Mucosa of stomach (tissue), 1 donor: ENCODE data around the gene LIME1.

Experiments
- H3K27me3 ChIP-seq: one replicate; pipeline ENCODE4 v1.7.0; 2013; ENCODE audit warnings: mild to moderate bottlenecking, low read length; ENCODE audit not compliant: control insufficient read depth, insufficient read depth
- H3K36me3 ChIP-seq: one replicate; pipeline ENCODE4 v1.7.0; 2013; ENCODE audit warnings: low read length; ENCODE audit not compliant: control insufficient read depth, insufficient read depth
- H3K4me1 ChIP-seq: one replicate; pipeline ENCODE4 v1.7.0; 2013; ENCODE audit warnings: mild to moderate bottlenecking, low read length; ENCODE audit not compliant: control insufficient read depth, insufficient read depth
- H3K4me3 ChIP-seq: one replicate; pipeline ENCODE4 v1.7.0; 2013; ENCODE audit warnings: low read length
- H3K9ac ChIP-seq: one replicate; pipeline ENCODE4 v1.7.0; 2013; ENCODE audit warnings: mild to moderate bottlenecking, low read length, moderate library complexity
- H3K9me3 ChIP-seq: one replicate; pipeline ENCODE4 v1.7.0; 2013; ENCODE audit warnings: mild to moderate bottlenecking, low read length, moderate library complexity; ENCODE audit not compliant: control insufficient read depth
- donor health status: Pancreatic carcinoma.

LIME1 gene

GRCh38 chr20:63740070-63740626 is 3.7 kb downstream of the LIME1 start:
- H3K4me1 ChIP-seq, result peaks cover 47% of the 10 kb centered on the region
- no peaks in the 10 kb centered on the region for H3K36me3 ChIP-seq
- H3K27me3 ChIP-seq, result no peaks in the 10 kb centered on the region
- peak overlapping the region; percentile 50 for H3K4me3 ChIP-seq
- peak overlapping the region; percentile 59 for H3K9ac ChIP-seq
- H3K9me3 ChIP-seq, result no peaks in the 10 kb centered on the region

DNA sequence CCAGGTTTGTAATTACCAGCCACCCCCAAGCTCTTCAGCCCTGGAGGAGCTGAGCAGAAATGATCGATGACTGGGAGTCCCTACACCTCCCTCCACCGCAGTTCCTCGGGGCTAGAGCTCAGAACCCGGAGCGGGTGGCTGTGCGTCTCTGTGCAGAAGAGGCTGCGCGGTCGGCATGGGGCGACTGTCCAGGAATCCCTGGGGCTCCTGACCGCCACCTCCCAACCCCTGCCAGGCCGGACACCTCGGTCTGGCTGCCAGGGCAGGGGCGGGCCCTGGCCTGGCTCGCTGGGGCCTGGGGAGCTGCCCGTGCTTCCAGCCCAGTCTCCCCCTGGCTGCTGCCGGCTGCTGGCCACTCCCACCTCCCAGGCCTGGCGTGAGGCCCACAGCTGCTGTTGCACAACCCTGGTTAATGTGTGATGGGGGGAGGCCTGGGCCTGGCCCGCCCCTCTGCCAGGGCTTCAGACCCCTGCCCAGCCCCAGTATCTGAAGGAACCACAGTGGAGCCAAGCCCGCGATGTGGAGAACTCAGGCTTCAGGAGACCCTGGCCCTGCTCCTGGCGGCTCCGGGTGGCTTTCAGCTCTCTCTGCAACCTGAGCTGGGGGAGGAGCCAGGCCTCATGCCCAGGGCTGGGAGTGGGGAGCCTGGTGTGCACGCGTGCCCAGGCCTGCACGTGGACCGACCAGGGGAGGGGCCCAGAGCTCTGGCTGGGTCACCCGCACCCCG is 4.3 kb downstream of the LIME1 start:
- Histone ChIP-seq H3K9ac (peak overlapping the region; percentile 59), H3K36me3 (no peaks in the 10 kb centered on the region), H3K9me3 (no peaks in the 10 kb centered on the region), H3K27me3 (no peaks in the 10 kb centered on the region), H3K4me3 (peak overlapping the region; percentile 50), H3K4me1 (peaks cover 44% of the 10 kb centered on the region)

- H3K9ac ChIP-seq, result no peak overlapping the region
- peaks cover 38% of the 10 kb centered on the region for H3K4me1 ChIP-seq
- no peaks in the 10 kb centered on the region for H3K36me3 ChIP-seq
- H3K4me3 ChIP-seq, result no peak overlapping the region
- no peaks in the 10 kb centered on the region for H3K9me3 ChIP-seq
- no peaks in the 10 kb centered on the region for H3K27me3 ChIP-seq
Observed at GRCh38 chr20:63741354-63741675, 4.9 kb downstream of the LIME1 start.

DNA sequence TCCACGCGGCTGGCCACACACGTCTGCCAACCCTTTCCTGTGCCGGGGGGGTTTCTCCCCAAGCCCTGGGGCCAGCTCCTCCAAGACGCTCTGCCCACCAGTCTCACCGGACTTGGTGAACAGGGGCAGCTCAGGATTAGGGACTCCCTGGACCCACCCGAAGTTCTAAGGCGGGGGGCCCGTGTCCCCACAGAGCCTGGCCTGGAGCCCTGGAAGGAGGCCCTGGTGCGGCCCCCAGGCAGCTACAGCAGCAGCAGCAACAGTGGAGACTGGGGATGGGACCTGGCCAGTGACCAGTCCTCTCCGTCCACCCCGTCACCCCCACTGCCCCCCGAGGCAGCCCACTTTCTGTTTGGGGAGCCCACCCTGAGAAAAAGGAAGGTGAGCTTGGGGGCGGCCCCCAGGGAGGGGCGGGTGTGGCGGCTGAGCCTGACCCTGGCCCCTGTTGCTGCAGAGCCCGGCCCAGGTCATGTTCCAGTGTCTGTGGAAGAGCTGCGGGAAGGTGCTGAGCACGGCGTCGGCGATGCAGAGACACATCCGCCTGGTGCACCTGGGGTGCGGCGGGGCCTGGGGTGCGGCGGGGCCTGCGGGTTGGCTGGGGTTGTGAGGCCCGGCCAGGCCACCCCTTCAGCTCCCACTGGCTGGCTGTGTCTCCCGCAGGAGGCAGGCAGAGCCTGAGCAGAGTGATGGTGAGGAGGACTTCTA is 5.4 kb downstream of the LIME1 start:
- no peak overlapping the region for H3K9ac ChIP-seq
- H3K4me1 ChIP-seq, result peaks cover 33% of the 10 kb centered on the region
- no peaks in the 10 kb centered on the region for H3K9me3 ChIP-seq
- H3K4me3 ChIP-seq, result no peak overlapping the region
- H3K27me3 ChIP-seq, result no peaks in the 10 kb centered on the region
- no peaks in the 10 kb centered on the region for H3K36me3 ChIP-seq

DNA sequence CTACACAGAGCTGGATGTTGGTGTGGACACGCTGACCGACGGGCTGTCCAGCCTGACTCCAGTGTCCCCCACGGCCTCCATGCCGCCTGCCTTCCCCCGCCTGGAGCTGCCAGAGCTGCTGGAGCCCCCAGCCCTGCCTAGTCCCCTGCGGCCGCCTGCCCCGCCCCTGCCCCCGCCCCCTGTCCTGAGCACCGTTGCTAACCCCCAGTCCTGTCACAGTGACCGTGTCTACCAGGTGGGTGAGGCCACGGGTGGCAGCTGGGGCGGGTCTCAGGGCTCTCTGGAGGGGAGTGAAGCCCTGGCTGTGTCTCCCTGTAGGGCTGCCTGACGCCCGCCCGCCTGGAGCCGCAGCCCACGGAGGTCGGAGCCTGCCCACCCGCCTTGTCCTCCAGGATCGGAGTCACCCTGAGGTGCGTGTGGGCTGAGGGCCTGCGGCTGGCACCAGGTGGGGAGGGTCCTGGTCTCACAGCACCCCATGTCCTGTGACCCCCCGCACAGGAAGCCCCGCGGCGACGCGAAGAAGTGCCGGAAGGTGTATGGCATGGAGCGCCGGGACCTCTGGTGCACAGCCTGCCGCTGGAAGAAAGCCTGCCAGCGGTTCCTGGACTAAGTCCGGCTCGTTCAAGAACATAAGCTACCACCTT is 6.0 kb downstream of the LIME1 start:
- Histone ChIP-seq H3K9me3 (no peaks in the 10 kb centered on the region), H3K9ac (no peak overlapping the region), H3K4me3 (no peak overlapping the region), H3K27me3 (no peaks in the 10 kb centered on the region), H3K4me1 (peaks cover 28% of the 10 kb centered on the region), H3K36me3 (no peaks in the 10 kb centered on the region)

DNA sequence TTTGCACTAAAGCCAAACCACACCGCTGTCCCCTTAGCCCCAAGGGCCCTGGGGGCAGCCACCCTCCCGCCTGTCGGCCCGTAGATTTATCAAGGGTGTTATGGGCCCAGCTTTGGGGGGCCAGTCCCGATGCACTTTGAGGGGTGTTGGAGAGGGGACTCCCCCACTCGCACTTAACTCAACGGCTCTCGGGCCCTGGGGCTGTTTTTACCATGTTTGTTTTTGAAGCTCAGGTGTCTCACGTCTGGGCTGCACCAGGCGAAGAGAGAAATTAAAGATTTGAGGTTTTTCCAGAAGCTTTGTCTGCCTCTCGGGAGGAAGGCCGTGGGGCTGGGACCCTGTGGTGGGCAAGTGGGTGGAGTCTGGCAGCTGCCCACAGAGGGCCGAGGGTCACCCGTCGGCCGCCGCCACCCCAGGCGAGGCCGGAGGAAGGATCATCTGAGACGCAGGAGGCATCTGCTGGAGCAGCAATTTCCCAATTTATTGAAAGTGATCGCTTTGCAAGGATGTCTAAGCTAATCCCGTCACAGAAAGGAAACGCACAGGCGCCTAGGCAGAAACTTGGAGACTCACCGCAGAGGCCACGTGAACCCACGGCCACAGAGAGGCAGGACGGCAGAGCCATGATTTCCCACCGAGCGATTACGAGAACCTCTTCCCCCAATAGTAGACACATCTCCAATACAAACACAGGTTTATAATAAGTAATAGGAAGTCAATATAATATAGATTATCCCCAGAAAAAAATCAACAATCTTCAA is 6.9 kb downstream of the LIME1 start:
- Histone ChIP-seq H3K9ac (no peak overlapping the region), H3K27me3 (no peaks in the 10 kb centered on the region), H3K36me3 (no peaks in the 10 kb centered on the region), H3K4me3 (no peak overlapping the region), H3K4me1 (peaks cover 23% of the 10 kb centered on the region), H3K9me3 (no peaks in the 10 kb centered on the region)

DNA sequence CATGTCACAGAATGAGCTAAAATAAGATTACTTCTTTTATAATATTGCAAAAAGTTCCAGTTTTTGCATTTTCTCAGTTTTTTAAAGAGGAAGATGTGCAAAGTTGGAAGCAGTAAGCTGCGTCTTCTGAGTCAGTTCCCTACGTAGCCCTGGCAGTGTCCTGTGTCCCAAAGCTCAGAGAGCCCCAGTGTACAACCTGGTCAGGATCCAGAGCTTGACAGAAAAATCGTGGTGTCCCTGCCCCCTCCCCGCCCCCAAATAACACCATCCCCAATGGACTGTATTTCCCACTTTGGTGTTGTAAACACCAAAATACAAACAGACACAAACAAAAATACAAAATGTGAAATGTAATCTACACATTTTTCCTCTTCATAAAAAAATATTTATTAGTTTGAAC is 7.7 kb downstream of the LIME1 start:
- Histone ChIP-seq H3K9me3 (no peaks in the 10 kb centered on the region), H3K9ac (no peak overlapping the region), H3K4me1 (peaks cover 16% of the 10 kb centered on the region)

GRCh38 chr20:63744574-63745423 is 8.3 kb downstream of the LIME1 start:
- peaks cover 16% of the 10 kb centered on the region for H3K4me1 ChIP-seq
- H3K36me3 ChIP-seq, result no peaks in the 10 kb centered on the region
- H3K4me3 ChIP-seq, result no peak overlapping the region
- H3K9ac ChIP-seq, result no peak overlapping the region
- H3K9me3 ChIP-seq, result no peaks in the 10 kb centered on the region
- no peaks in the 10 kb centered on the region for H3K27me3 ChIP-seq

More for the DNA sequence above, 7.7 kb downstream of the LIME1 start:
- Histone ChIP-seq H3K27me3 (no peaks in the 10 kb centered on the region), H3K4me3 (no peak overlapping the region), H3K36me3 (no peaks in the 10 kb centered on the region)

DNA sequence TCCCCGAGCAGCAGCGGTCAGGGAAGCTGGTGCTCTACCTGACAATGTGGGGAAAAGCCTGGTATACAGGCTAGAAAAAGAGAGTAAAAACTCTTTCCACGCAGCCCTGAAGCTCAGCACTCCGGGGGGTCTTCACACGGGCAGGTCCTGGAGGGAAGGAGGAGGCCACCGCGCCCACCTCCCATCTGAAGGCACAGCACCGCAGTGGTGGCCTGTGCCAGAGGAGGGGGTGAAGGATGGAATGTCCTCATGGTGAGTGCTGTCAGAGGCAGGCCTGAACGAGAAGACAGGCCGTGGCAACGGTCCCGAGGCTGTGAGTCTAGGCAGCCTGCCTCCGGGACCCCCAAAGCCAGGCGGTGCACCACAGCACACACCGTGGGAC is 9.0 kb downstream of the LIME1 start:
- Histone ChIP-seq H3K9me3 (no peaks in the 10 kb centered on the region), H3K4me1 (peaks cover 15% of the 10 kb centered on the region), H3K36me3 (no peaks in the 10 kb centered on the region), H3K27me3 (no peaks in the 10 kb centered on the region), H3K9ac (no peak overlapping the region), H3K4me3 (no peak overlapping the region)

DNA sequence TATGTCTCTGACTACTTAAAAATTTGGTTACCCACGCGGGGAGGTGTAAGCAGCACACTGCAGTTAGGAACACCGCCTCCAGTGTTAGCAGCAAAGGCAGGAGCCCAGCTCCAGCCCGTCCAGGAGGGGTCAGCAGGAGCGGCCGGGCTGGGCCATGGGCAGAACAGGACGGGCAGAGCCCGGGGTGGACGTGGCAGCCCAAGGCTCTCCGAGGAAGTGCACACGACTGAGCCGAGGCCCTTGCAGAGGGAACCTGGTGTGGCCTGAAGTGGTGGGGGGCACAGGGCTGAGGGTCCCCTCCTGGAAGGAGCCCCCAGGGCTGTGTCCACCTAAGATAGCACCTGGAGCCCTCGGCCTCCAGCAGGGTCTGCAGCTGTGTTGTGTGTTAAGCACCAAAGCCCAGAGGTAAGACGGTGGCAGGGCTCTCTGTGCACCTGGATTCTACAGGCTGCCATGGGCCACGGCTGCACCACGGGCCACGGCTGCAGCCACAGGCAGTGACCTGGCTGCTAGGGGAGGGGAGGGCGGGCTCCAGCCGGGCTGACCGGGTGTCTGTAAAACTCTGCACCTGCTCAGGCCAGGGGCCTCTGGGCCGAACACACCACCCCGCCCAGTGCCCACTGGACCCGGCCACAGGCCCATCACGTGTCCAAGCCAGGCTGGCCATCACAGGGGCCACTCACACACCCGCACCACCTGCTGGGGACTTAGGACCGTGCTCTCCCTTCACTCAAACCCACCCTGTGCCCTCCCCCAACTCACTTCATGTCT is 9.7 kb downstream of the LIME1 start:
- Histone ChIP-seq H3K27me3 (no peaks in the 10 kb centered on the region), H3K9me3 (no peaks in the 10 kb centered on the region), H3K4me1 (peaks cover 8% of the 10 kb centered on the region), H3K9ac (no peak overlapping the region), H3K4me3 (no peak overlapping the region), H3K36me3 (no peaks in the 10 kb centered on the region)
